Uterus (tissue), 2 donors: Measurements from ENCODE around the gene GLIPR1.

Experiments used
- POLR2A ChIP-seq, 2 donors: fragments of 450-650 bp; IDR thresholded peaks; one replicate each; pipeline ENCODE4 v1.6.1; 2016; ENCODE audit warnings: antibody characterized with exemption in 2 of 2, mild to moderate bottlenecking in 1 of 2, moderate library complexity in 1 of 2
- TF ChIP-seq, protein P1 (sequence below), 4 experiments: fragments of 200-600 bp in 2 of 4; fragments of 450-650 bp in 2 of 4; sonication (generic) in 2 of 4; IDR thresholded peaks; one replicate each; pipeline ENCODE4 v1.5.1; 2016 to 2019; ENCODE audit warnings: antibody characterized with exemption in 4 of 4, mild to moderate bottlenecking in 2 of 4, moderate library complexity in 1 of 4

- TF ChIP-seq, protein P1, sequence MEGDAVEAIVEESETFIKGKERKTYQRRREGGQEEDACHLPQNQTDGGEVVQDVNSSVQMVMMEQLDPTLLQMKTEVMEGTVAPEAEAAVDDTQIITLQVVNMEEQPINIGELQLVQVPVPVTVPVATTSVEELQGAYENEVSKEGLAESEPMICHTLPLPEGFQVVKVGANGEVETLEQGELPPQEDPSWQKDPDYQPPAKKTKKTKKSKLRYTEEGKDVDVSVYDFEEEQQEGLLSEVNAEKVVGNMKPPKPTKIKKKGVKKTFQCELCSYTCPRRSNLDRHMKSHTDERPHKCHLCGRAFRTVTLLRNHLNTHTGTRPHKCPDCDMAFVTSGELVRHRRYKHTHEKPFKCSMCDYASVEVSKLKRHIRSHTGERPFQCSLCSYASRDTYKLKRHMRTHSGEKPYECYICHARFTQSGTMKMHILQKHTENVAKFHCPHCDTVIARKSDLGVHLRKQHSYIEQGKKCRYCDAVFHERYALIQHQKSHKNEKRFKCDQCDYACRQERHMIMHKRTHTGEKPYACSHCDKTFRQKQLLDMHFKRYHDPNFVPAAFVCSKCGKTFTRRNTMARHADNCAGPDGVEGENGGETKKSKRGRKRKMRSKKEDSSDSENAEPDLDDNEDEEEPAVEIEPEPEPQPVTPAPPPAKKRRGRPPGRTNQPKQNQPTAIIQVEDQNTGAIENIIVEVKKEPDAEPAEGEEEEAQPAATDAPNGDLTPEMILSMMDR (IDR thresholded peaks at IDR 0.05) = no peak
- no peak for TF ChIP-seq POLR2A (IDR thresholded peaks at IDR 0.05)
Measured at GRCh38 chr12:75471902-75472890, 8.4 kb upstream of the GLIPR1 start.
